ENCODE results near the gene SPACA9. TPM values are rescaled to one million over a fixed set of nuclear protein-coding genes. Genes with fewer than 3 reads are reported as not detected.

The SPACA9 gene
- total RNA-seq, 1 donor from 2014 or later, result 5.4 TPM

- intact Hi-C loops (cut with DNase I), result no loop called here
- DNase-seq (ENCODE audit: low spot score), result no peak
Measured at GRCh38 chr9:132923346-132923902, 44.7 kb downstream of the SPACA9 start.

DNA sequence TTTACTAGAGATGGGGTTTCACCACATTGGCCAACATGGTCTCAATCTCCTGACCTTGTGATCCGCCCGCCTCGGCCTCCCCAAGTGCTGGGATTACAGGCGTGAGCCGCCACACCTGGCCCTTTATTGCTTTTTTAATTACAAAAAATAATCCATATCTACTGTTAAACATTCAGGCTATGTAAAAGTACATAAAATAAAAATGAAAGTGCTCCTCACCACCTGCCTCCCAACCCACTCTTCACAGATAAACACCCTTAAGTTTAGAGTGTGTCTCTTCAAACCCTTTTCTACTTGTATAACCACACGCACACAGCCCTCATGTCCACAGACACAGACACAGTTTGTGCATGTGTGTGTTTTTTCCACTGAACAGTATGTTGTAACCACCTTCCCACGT is 49.0 kb downstream of the SPACA9 start:
- intact Hi-C loops (cut with DNase I), result no loop called here
- no peak for DNase-seq (ENCODE audit: low spot score)

- intact Hi-C loops (cut with DNase I), result no loop called here
- no peak for DNase-seq (ENCODE audit: low spot score)
Measured at GRCh38 chr9:132931178-132931735, 52.6 kb downstream of the SPACA9 start.

DNA sequence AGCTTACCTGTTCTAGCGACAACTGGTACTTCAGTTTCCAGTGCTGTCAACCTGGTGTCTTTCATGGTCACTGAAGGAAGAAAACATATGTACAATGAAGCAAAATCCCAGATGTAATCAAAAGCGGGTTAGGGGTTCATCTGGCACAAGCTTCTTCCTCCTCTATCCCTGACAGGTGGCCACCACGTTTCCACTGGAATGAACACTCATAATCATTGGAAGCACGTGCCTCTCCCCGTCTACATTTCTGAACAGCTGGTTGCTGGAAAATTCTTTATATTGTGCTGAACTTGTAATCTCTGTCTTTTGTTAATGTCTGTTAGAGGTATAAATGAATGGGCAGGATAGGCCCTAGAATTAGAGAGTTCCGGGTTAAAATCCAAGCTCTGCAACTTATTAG is 56.3 kb downstream of the SPACA9 start:
- DNase-seq (ENCODE audit: low spot score), result no peak
- intact Hi-C loops (cut with DNase I), result no loop called here

- no peak for DNase-seq (ENCODE audit: low spot score)
- intact Hi-C loops (cut with DNase I), result no loop called here
Measured at GRCh38 chr9:132937463-132937901, 58.8 kb downstream of the SPACA9 start.

DNA sequence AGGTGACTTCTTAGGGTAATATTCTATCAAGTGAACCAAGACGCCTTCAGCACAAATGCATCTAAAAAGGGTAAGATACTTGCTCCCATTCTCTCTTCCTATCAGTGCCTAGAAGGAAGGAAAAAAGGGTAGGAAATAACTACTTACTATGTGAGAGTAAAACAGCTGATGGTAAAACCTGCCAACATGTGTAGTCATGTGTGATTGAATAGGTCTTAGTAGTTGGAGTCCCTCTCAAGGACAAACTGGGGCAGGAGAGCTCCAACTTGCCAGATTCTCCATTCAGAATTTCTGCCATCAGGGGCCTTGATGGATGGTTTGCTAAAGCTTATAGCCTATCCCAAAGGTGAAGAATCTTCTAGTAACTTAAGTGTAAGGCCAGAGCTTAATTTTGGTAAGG is 60.5 kb downstream of the SPACA9 start:
- intact Hi-C loops (cut with DNase I), result no loop called here

More for the DNA sequence above, 60.5 kb downstream of the SPACA9 start:
- no peak for DNase-seq (ENCODE audit: low spot score)

Other genes with a start within 250 kb of the SPACA9 start
- gene DDX31, start 208.9 kb upstream of the SPACA9 start, total RNA-seq, result 5.7 TPM
- 8.5 TPM for gene GTF3C4, start 208.4 kb upstream of the SPACA9 start, total RNA-seq
- gene AK8, start 614 bp upstream of the SPACA9 start, total RNA-seq, result 0.13 TPM
- 52.7 TPM for gene TSC1, start 65.7 kb downstream of the SPACA9 start, total RNA-seq
- not detected for gene GFI1B, start 99.8 kb downstream of the SPACA9 start, total RNA-seq
- gene GTF3C5, start 152.1 kb downstream of the SPACA9 start, total RNA-seq, result 27.6 TPM
- gene CEL, start 183.1 kb downstream of the SPACA9 start, total RNA-seq, result 0.59 TPM
- gene RALGDS, start 242.3 kb downstream of the SPACA9 start, total RNA-seq, result 23.9 TPM